ENCODE results near the gene ARFIP2.
"Not testable (repeated sequence)": the region's sequence is repeated elsewhere in the genome, so short reads cannot be mapped to it uniquely, and the experiment has no call there.

ARFIP2 gene

GRCh38 chr11:6481012-6481923 lies at the start of gene ARFIP2, which contains the start of gene TIMM10B:
TSS of gene ARFIP2 (minus strand) at chr11:6481331. CDS start at chr11:6480421, 910 bp downstream.
TSS of gene TIMM10B (plus strand) at chr11:6481501. CDS start at chr11:6481517, 16 bp downstream.
- peak within 1 kb of the TSS; percentile 93 for H3K4me3 Mint-ChIP-seq
- H3K27me3 Mint-ChIP-seq (ENCODE audit: low read depth), result no peaks in the 10 kb centered on the region
- H3K9me3 Mint-ChIP-seq, result no peaks in the 10 kb centered on the region
- H3K27ac Mint-ChIP-seq, result peak within 1 kb of the TSS; percentile 97
- H3K4me1 Mint-ChIP-seq (ENCODE audit: low read depth), result peaks cover 30% of the 10 kb centered on the region
- H3K36me3 Mint-ChIP-seq (ENCODE audit: low read depth), result peaks cover 25% of the 10 kb centered on the region

GRCh38 chr11:6530848-6531247 lies 49.7 kb upstream of the ARFIP2 start:
- H3K27ac Mint-ChIP-seq, result no peak overlapping the region
- peaks cover 14% of the 10 kb centered on the region for H3K4me1 Mint-ChIP-seq (ENCODE audit: low read depth)
- H3K36me3 Mint-ChIP-seq (ENCODE audit: low read depth), result peaks cover 23% of the 10 kb centered on the region
- no peak overlapping the region for H3K4me3 Mint-ChIP-seq
- H3K27me3 Mint-ChIP-seq (ENCODE audit: low read depth), result peaks cover 4% of the 10 kb centered on the region
- no peaks in the 10 kb centered on the region for H3K9me3 Mint-ChIP-seq

- Mint-ChIP-seq H3K36me3 (ENCODE audit: low read depth) (peaks cover 25% of the 10 kb centered on the region), H3K27ac (no peak overlapping the region), H3K4me1 (ENCODE audit: low read depth) (peaks cover 15% of the 10 kb centered on the region), H3K27me3 (ENCODE audit: low read depth) (peaks cover 4% of the 10 kb centered on the region), H3K4me3 (no peak overlapping the region), H3K9me3 (no peaks in the 10 kb centered on the region)
Observed at GRCh38 chr11:6529266-6529665, 48.1 kb upstream of the ARFIP2 start.

DNA sequence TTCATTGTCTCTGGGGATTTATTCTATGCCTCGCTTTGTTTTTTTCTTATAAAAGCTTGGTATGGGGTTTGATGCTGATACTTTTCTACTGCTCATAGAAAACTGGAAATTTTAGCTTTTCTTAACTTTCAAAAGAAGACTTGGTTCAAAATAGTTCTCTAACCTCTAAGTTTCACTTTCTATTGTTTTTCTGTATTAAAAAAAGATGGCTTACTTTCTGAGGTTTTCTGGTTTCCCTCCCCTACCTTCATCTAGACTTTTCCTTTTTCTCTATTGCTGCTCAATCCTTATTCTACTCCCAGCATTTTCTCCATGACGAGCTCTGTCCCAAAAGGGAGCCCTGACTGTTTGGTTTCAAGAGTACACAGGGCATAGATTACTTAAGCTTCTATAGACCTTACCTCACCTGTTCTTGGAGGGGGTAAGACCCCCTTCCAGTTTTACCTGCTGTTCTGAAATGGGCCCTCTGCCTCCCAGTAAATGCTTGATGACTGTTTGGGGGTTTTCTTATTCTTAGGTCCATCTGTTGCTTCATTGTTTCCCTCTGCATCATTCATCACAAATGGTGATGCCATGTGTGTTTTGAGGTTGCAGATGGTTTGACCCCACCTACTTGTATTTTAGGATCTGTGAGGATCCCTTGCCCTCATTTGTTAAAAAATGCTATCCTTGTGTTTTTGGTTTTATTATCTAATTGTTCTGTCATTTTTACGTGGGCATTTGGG lies 45.4 kb upstream of the ARFIP2 start:
- Mint-ChIP-seq H3K4me1 (ENCODE audit: low read depth) (peaks cover 17% of the 10 kb centered on the region), H3K27me3 (ENCODE audit: low read depth) (peaks cover 4% of the 10 kb centered on the region), H3K4me3 (peak overlapping the region; percentile 55), H3K27ac (peak overlapping the region; percentile 79), H3K9me3 (no peaks in the 10 kb centered on the region), H3K36me3 (ENCODE audit: low read depth) (peaks cover 24% of the 10 kb centered on the region)

DNA sequence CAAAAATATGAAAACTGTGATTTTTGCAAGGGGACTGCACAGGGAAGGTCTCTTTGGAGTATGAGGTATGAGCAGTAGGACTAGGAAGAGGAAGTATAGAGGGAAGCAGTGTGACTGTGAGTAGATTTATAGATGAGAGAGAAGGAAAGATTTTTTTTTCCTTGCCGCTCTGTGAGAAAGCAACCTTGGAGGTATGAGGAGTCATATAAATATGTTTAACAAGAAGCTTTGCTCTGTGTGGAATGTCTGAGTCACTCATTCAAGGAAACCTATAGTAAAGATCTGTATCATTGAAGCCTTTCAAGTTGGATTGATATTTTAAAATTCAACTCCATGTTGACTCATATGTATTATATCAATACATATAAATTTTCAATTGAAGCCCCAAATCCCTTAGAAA lies 42.1 kb upstream of the ARFIP2 start:
- Mint-ChIP-seq H3K9me3 (no peaks in the 10 kb centered on the region), H3K27ac (no peak overlapping the region), H3K4me1 (ENCODE audit: low read depth) (peaks cover 17% of the 10 kb centered on the region)

DNA sequence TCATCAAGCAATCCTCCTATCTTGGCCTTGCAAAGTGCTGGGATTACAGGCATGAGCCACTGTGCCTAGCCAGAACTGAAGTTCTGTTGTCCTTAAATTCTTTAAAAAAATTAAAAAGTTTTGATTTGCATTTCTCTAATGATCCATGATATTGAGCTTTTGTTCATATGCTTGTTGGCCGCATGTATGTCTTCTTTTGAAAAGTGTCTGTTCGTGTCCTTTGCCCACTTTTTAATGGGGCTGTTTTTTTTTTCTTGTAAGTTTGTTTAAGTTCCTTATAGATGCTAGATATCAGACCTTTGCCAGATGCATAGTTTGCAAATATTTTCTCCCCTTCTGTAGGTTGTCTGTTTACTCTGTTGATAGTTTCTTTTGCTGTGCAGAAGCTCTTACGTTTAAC lies 40.8 kb upstream of the ARFIP2 start:
- H3K9me3 Mint-ChIP-seq; H3K27ac Mint-ChIP-seq; H3K4me3 Mint-ChIP-seq; H3K27me3 Mint-ChIP-seq (ENCODE audit: low read depth): not testable (repeated sequence)
- peaks cover 24% of the 10 kb centered on the region for H3K36me3 Mint-ChIP-seq (ENCODE audit: low read depth)
- peaks cover 14% of the 10 kb centered on the region for H3K4me1 Mint-ChIP-seq (ENCODE audit: low read depth)

More for the DNA sequence above, 42.1 kb upstream of the ARFIP2 start:
- H3K36me3 Mint-ChIP-seq (ENCODE audit: low read depth), result peaks cover 28% of the 10 kb centered on the region
- peaks cover 4% of the 10 kb centered on the region for H3K27me3 Mint-ChIP-seq (ENCODE audit: low read depth)
- H3K4me3 Mint-ChIP-seq, result no peak overlapping the region

- peaks cover 20% of the 10 kb centered on the region for H3K36me3 Mint-ChIP-seq (ENCODE audit: low read depth)
- no peaks in the 10 kb centered on the region for H3K9me3 Mint-ChIP-seq
- H3K4me1 Mint-ChIP-seq (ENCODE audit: low read depth), result peaks cover 3% of the 10 kb centered on the region
- no peak overlapping the region for H3K27ac Mint-ChIP-seq
- no peak overlapping the region for H3K4me3 Mint-ChIP-seq
- H3K27me3 Mint-ChIP-seq (ENCODE audit: low read depth), result no peaks in the 10 kb centered on the region
Observed at GRCh38 chr11:6520265-6520664, 39.1 kb upstream of the ARFIP2 start.

- Mint-ChIP-seq H3K9me3 (no peaks in the 10 kb centered on the region), H3K4me1 (ENCODE audit: low read depth) (no peaks in the 10 kb centered on the region), H3K4me3 (no peak overlapping the region), H3K27me3 (ENCODE audit: low read depth) (no peaks in the 10 kb centered on the region), H3K36me3 (ENCODE audit: low read depth) (peaks cover 21% of the 10 kb centered on the region), H3K27ac (no peak overlapping the region)
Observed at GRCh38 chr11:6516865-6517264, 35.7 kb upstream of the ARFIP2 start.

- H3K27me3 Mint-ChIP-seq (ENCODE audit: low read depth), result no peaks in the 10 kb centered on the region
- no peaks in the 10 kb centered on the region for H3K9me3 Mint-ChIP-seq
- peaks cover 29% of the 10 kb centered on the region for H3K36me3 Mint-ChIP-seq (ENCODE audit: low read depth)
- no peak overlapping the region for H3K4me3 Mint-ChIP-seq
- H3K4me1 Mint-ChIP-seq (ENCODE audit: low read depth), result peaks cover 11% of the 10 kb centered on the region
- H3K27ac Mint-ChIP-seq, result no peak overlapping the region
Observed at GRCh38 chr11:6505577-6506240, 24.6 kb upstream of the ARFIP2 start.

DNA sequence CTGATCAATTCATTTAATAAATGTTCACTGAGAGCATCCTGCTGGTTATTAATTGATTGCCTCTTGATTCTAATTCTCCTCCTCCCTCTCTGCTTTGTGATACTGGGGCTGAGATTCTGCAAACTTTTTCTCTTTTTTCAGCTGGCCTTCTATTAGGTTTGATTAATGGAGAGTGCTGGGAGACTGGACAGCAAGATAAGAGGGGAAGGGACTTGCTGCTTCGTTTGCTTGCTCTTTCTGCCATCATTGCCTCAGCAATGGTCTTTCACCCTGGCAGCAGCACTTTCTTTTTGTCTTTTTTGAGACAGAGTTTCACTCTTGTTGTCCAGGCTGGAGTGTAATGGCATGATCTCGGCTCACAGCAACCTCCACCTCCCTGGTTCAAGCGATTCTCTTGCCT lies 23.0 kb upstream of the ARFIP2 start:
- Mint-ChIP-seq H3K9me3 (no peaks in the 10 kb centered on the region), H3K4me3 (no peak overlapping the region), H3K36me3 (ENCODE audit: low read depth) (peaks cover 25% of the 10 kb centered on the region), H3K4me1 (ENCODE audit: low read depth) (peaks cover 13% of the 10 kb centered on the region), H3K27me3 (ENCODE audit: low read depth) (no peaks in the 10 kb centered on the region), H3K27ac (no peak overlapping the region)

DNA sequence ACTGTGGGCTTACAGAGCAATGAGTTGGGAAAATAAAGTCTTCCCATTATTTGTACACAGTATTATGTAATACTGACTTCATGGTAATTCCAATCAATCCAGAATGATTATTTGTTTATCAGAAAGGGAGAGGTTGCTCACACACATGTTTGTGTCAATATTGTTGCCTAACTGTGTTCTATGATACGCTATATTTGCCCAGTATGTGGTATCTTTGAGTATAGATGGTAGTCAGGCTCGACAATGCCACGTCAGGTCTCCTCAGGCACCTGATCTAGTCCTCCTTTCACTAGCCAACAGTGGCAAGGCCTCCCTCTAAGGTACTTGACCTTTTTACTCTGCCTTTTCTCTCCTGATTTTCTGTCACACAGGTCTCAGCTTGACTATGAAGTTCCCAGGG lies 21.3 kb upstream of the ARFIP2 start:
- Mint-ChIP-seq H3K36me3 (ENCODE audit: low read depth) (peaks cover 23% of the 10 kb centered on the region), H3K9me3 (no peaks in the 10 kb centered on the region), H3K4me3 (no peak overlapping the region), H3K4me1 (ENCODE audit: low read depth) (peaks cover 12% of the 10 kb centered on the region), H3K27ac (no peak overlapping the region), H3K27me3 (ENCODE audit: low read depth) (no peaks in the 10 kb centered on the region)

- peaks cover 14% of the 10 kb centered on the region for H3K36me3 Mint-ChIP-seq (ENCODE audit: low read depth)
- no peaks in the 10 kb centered on the region for H3K9me3 Mint-ChIP-seq
- H3K4me1 Mint-ChIP-seq (ENCODE audit: low read depth), result peaks cover 8% of the 10 kb centered on the region
- no peak overlapping the region for H3K4me3 Mint-ChIP-seq
- H3K27ac Mint-ChIP-seq, result no peak overlapping the region
- no peaks in the 10 kb centered on the region for H3K27me3 Mint-ChIP-seq (ENCODE audit: low read depth)
Observed at GRCh38 chr11:6498544-6498943, 17.4 kb upstream of the ARFIP2 start.

GRCh38 chr11:6498121-6498520 lies 17.0 kb upstream of the ARFIP2 start:
- Mint-ChIP-seq H3K4me3 (no peak overlapping the region), H3K9me3 (no peaks in the 10 kb centered on the region), H3K36me3 (ENCODE audit: low read depth) (peaks cover 14% of the 10 kb centered on the region), H3K27ac (no peak overlapping the region), H3K27me3 (ENCODE audit: low read depth) (no peaks in the 10 kb centered on the region), H3K4me1 (ENCODE audit: low read depth) (peaks cover 8% of the 10 kb centered on the region)

DNA sequence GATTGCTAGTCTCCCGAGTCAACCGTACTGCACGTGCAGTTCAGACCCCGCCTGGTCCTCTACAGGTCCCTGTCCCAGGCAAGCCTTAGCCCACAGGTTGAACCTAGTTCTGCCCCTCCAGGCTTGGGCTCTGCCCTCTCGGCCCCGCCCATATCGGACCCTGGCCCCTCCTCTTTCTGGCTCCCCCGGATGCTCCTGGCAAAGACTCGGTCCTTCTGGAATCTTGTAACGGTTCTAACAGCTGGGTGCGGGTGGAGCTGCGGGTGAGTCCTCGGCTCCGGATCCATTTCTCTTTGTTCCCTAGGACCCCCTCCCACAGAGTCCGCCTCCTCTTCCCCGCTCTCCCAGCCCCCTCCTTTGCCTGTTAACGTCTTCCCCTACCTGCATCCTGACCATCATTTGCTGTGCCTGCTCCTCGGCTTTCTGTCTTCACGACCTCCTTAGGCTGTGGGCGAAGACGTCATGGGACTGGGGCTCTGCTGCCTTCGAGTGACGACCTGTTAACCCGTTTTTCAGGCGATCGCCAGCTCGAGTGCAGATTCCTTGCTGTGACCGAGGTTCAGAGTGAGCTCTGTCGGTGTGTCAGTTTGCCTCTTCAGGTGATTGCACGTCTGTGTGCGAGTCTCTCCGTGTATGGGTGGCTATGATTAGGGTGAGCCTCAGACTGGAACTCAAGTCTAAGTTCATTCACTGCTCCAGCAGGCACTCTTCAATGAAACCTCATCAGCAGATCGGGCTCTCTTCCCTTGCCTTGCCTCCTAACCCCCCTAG lies 16.1 kb upstream of the ARFIP2 start, which contains the start of gene DNHD1:
TSS of gene DNHD1 (plus strand) at position 212 of the 771 bp plus-strand sequence. CDS start 936 bp downstream, outside the sequence.
- Mint-ChIP-seq H3K9me3 (no peaks in the 10 kb centered on the region), H3K27ac (no peak within 1 kb of the TSS), H3K27me3 (ENCODE audit: low read depth) (no peaks in the 10 kb centered on the region), H3K36me3 (ENCODE audit: low read depth) (peaks cover 13% of the 10 kb centered on the region), H3K4me3 (no peak within 1 kb of the TSS), H3K4me1 (ENCODE audit: low read depth) (peaks cover 8% of the 10 kb centered on the region)

Data from T-helper 1 cell treated with Interleukin-12 subunit alpha and Interleukin-12 subunit beta and Interleukin-4 antibody, amounts not matched to agents 30 μg/mL and 1 μg/mL, for 36 hours (primary cell).